ENCODE measurements around the gene BEAN1. TPM values are rescaled to one million over a fixed set of nuclear protein-coding genes. Genes with fewer than 3 reads are reported as not detected.
"Not testable (repeated sequence)": the region's sequence is repeated elsewhere in the genome, so short reads cannot be mapped to it uniquely, and the experiment has no call there.

The BEAN1 gene
- total RNA-seq, 1 donor from 2014 or later: not detected

GRCh38 chr16:66493490-66494401, 66.7 kb downstream of the BEAN1 start:
- DNase-seq (ENCODE audit: low spot score, unreplicated experiment): no peak
- no peak overlapping the region for H3K27ac Mint-ChIP-seq
- no peaks in the 10 kb centered on the region for H3K9me3 Mint-ChIP-seq (ENCODE audit: low read depth)
- peaks cover 3% of the 10 kb centered on the region for H3K27me3 Mint-ChIP-seq
- no peak overlapping the region for H3K4me3 Mint-ChIP-seq (ENCODE audit: low read depth)
- H3K36me3 Mint-ChIP-seq (ENCODE audit: insufficient read depth): no peaks in the 10 kb centered on the region
- TF ChIP-seq CTCF (IDR thresholded peaks at IDR 0.05; ENCODE audit: unreplicated experiment): no peak
- no peaks in the 10 kb centered on the region for H3K4me1 Mint-ChIP-seq (ENCODE audit: low read depth)

DNA sequence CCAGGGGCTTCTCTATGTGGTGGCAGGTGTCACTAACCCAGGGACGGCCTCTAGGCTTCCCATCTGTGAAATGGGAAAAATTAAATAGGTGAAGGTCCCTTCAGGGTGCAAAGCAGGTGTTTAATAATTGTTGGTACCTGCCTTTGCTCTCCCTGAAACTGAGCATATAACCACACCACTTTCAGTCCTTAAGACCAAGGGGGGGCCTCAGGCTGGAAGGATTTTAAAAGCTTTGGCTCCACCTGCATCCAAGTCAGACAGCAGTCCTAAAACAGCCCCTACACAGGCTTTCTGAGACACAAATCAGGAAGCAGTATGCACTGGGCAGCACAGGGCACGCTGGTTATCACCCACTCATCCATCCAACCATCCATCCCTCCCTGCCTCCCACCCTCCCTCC, 67.8 kb downstream of the BEAN1 start:
- Mint-ChIP-seq H3K4me3 (ENCODE audit: low read depth) (no peak overlapping the region), H3K4me1 (ENCODE audit: low read depth) (no peaks in the 10 kb centered on the region), H3K9me3 (ENCODE audit: low read depth) (peaks cover 3% of the 10 kb centered on the region), H3K27me3 (no peaks in the 10 kb centered on the region), H3K27ac (no peak overlapping the region), H3K36me3 (ENCODE audit: insufficient read depth) (peaks cover 3% of the 10 kb centered on the region)
- TF ChIP-seq CTCF (IDR thresholded peaks at IDR 0.05; ENCODE audit: unreplicated experiment): no peak
- no peak for DNase-seq (ENCODE audit: low spot score, unreplicated experiment)

GRCh38 chr16:66495440-66495839, 68.3 kb downstream of the BEAN1 start:
- H3K36me3 Mint-ChIP-seq (ENCODE audit: insufficient read depth): peaks cover 3% of the 10 kb centered on the region
- H3K27me3 Mint-ChIP-seq: no peaks in the 10 kb centered on the region
- no peak for TF ChIP-seq CTCF (IDR thresholded peaks at IDR 0.05; ENCODE audit: unreplicated experiment)
- no peak overlapping the region for H3K27ac Mint-ChIP-seq
- H3K4me3 Mint-ChIP-seq (ENCODE audit: low read depth): no peak overlapping the region
- no peaks in the 10 kb centered on the region for H3K4me1 Mint-ChIP-seq (ENCODE audit: low read depth)
- DNase-seq (ENCODE audit: low spot score, unreplicated experiment): no peak
- H3K9me3 Mint-ChIP-seq (ENCODE audit: low read depth): peaks cover 3% of the 10 kb centered on the region

DNA sequence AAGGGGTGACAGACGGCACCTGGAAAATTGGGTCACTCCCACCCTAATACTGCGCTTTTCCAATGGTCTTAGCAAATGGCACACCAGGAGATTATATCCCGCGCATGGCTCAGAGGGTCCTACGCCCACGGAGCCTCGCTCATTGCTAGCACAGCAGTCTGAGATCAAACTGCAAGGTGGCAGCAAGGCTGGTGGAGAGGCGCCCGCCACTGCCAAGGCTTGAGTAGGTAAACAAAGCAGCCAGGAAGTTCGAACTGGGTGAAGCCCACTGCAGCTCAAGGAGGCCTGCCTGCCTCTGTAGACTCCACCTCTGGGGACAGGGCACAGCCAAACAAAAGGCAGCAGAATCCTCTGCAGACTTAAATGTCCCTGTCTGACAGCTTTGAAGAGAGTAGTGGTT, 69.1 kb downstream of the BEAN1 start:
- not testable (repeated sequence) for H3K4me3 Mint-ChIP-seq (ENCODE audit: low read depth); H3K4me1 Mint-ChIP-seq (ENCODE audit: low read depth); H3K36me3 Mint-ChIP-seq (ENCODE audit: insufficient read depth); H3K27ac Mint-ChIP-seq; DNase-seq (ENCODE audit: low spot score, unreplicated experiment); H3K9me3 Mint-ChIP-seq (ENCODE audit: low read depth); H3K27me3 Mint-ChIP-seq

DNA sequence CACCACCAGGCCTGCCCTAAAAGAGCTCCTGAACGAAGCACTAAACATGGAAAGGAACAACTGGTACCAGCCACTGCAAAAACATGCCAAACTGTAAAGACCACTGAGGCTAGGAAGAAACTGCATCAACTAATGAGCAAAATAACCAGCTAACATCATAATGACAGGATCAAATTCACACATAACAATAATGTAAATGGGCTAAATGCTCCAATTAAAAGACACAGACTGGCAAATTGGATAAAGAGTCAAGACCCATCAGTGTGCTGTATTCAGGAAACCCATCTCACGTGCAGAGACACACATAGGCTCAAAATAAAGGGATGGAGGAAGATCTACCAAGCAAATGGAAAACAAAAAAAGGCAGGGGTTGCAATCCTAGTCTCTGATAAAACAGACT, 70.8 kb downstream of the BEAN1 start:
- H3K4me1 Mint-ChIP-seq (ENCODE audit: low read depth); H3K9me3 Mint-ChIP-seq (ENCODE audit: low read depth); H3K27me3 Mint-ChIP-seq; H3K27ac Mint-ChIP-seq; DNase-seq (ENCODE audit: low spot score, unreplicated experiment); H3K36me3 Mint-ChIP-seq (ENCODE audit: insufficient read depth); H3K4me3 Mint-ChIP-seq (ENCODE audit: low read depth): not testable (repeated sequence)

DNA sequence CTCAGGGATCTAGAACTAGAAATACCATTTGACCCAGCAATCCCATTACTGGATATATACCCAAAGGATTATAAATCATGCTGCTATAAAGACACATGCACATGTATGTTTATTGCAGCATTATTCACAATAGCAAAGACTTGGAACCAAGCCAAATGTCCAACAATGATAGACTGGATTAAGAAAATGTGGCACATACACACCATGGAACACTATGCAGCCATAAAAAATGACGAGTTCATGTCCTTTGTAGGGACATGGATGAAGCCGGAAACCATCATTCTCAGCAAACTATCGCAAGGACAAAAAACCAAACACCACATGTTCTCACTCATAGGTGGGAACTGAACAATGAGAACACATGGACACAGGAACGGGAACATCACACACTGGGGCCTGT, 74.5 kb downstream of the BEAN1 start:
- H3K9me3 Mint-ChIP-seq (ENCODE audit: low read depth); H3K27ac Mint-ChIP-seq; H3K36me3 Mint-ChIP-seq (ENCODE audit: insufficient read depth); DNase-seq (ENCODE audit: low spot score, unreplicated experiment); H3K27me3 Mint-ChIP-seq; H3K4me1 Mint-ChIP-seq (ENCODE audit: low read depth); H3K4me3 Mint-ChIP-seq (ENCODE audit: low read depth): not testable (repeated sequence)
